HEK293 (cell line): Measurements from ENCODE around the gene TMEM134.

Source experiments
- CTCF ChIP-seq: fragments of 450-650 bp; formaldehyde crosslinking; IDR thresholded peaks from 2 replicates; pipeline ENCODE4 v1.5.1; 2016; ENCODE audit warnings: missing biosample characterization, missing genetic modification characterization
- GLIS2 ChIP-seq: fragments of 450-650 bp; formaldehyde crosslinking; IDR thresholded peaks from 2 replicates; pipeline ENCODE4 v1.5.1; 2016; ENCODE audit warnings: missing biosample characterization, missing genetic modification characterization
- HIC1 ChIP-seq: fragments of 450-650 bp; formaldehyde crosslinking; IDR thresholded peaks from 2 replicates; pipeline ENCODE4 v1.5.1; 2016; ENCODE audit warnings: missing biosample characterization, missing genetic modification characterization
- HOXC10 ChIP-seq: sonication (generic); formaldehyde crosslinking; IDR thresholded peaks from 2 replicates; pipeline ENCODE4 v1.8.1; 2023; ENCODE audit warnings: mild to moderate bottlenecking, missing genetic modification reagents
- KLF17 ChIP-seq: fragments of 450-650 bp; formaldehyde crosslinking; IDR thresholded peaks from 2 replicates; pipeline ENCODE4 v1.5.1; 2016; ENCODE audit warnings: missing biosample characterization, missing genetic modification characterization
- KLF8 ChIP-seq: fragments of 450-650 bp; formaldehyde crosslinking; IDR thresholded peaks from 2 replicates; pipeline ENCODE4 v1.5.1; 2016; ENCODE audit warnings: missing biosample characterization, missing genetic modification characterization
- KLF9 ChIP-seq: fragments of 450-650 bp; formaldehyde crosslinking; IDR thresholded peaks from 2 replicates; pipeline ENCODE4 v1.5.1; 2016; ENCODE audit warnings: missing biosample characterization, missing genetic modification characterization, low read depth
- PATZ1 ChIP-seq: fragments of 450-650 bp; formaldehyde crosslinking; IDR thresholded peaks from 2 replicates; pipeline ENCODE4 v1.5.1; 2016; ENCODE audit warnings: missing biosample characterization, missing genetic modification characterization
- SP2 ChIP-seq: fragments of 450-650 bp; formaldehyde crosslinking; IDR thresholded peaks from 2 replicates; pipeline ENCODE4 v1.5.1; 2016; ENCODE audit warnings: missing biosample characterization, missing genetic modification characterization
- SP3 ChIP-seq: fragments of 450-650 bp; formaldehyde crosslinking; IDR thresholded peaks from 2 replicates; pipeline ENCODE4 v1.5.1; 2016; ENCODE audit warnings: missing biosample characterization, missing genetic modification characterization
- ZBTB17 ChIP-seq: fragments of 450-650 bp; formaldehyde crosslinking; IDR thresholded peaks from 2 replicates; pipeline ENCODE4 v1.5.1; 2016; ENCODE audit warnings: missing biosample characterization, missing genetic modification characterization
- ZBTB8A ChIP-seq: fragments of 450-650 bp; formaldehyde crosslinking; IDR thresholded peaks from 2 replicates; pipeline ENCODE4 v1.5.1; 2016; ENCODE audit warnings: missing biosample characterization, missing genetic modification characterization
- ZFP69B ChIP-seq: fragments of 450-650 bp; formaldehyde crosslinking; IDR thresholded peaks from 2 replicates; pipeline ENCODE4 v1.5.1; 2016; ENCODE audit warnings: missing biosample characterization, missing genetic modification characterization
- ZIC2 ChIP-seq: fragments of 450-650 bp; formaldehyde crosslinking; IDR thresholded peaks from 2 replicates; pipeline ENCODE4 v1.5.1; 2016; ENCODE audit warnings: missing biosample characterization, missing genetic modification characterization
- ZNF133 ChIP-seq: fragments of 450-650 bp; formaldehyde crosslinking; IDR thresholded peaks from 2 replicates; pipeline ENCODE4 v1.5.1; 2016; ENCODE audit warnings: missing biosample characterization, missing genetic modification characterization
- ZNF175 ChIP-seq: fragments of 450-650 bp; formaldehyde crosslinking; IDR thresholded peaks from 2 replicates; pipeline ENCODE4 v1.5.1; 2016; ENCODE audit warnings: missing biosample characterization, missing genetic modification characterization
- ZNF24 ChIP-seq: fragments of 450-650 bp; formaldehyde crosslinking; IDR thresholded peaks from 2 replicates; pipeline ENCODE4 v1.5.1; 2016; ENCODE audit warnings: missing biosample characterization, missing genetic modification characterization
- ZNF335 ChIP-seq: fragments of 450-650 bp; formaldehyde crosslinking; conservative IDR thresholded peaks from 2 replicates; pipeline ENCODE4 v1.5.1; 2016; ENCODE audit warnings: missing biosample characterization, missing genetic modification characterization
- ZNF48 ChIP-seq: fragments of 450-650 bp; formaldehyde crosslinking; IDR thresholded peaks from 2 replicates; pipeline ENCODE4 v1.5.1; 2016; ENCODE audit warnings: missing biosample characterization, missing genetic modification characterization
- ZNF513 ChIP-seq: fragments of 450-650 bp; IDR thresholded peaks from 2 replicates; pipeline ENCODE4 v1.5.1; 2018; ENCODE audit warnings: missing biosample characterization, missing genetic modification characterization
- ZNF629 ChIP-seq: fragments of 450-650 bp; formaldehyde crosslinking; IDR thresholded peaks from 2 replicates; pipeline ENCODE4 v1.5.1; 2017; ENCODE audit warnings: missing biosample characterization, missing genetic modification characterization
- ZNF639 ChIP-seq: fragments of 450-650 bp; formaldehyde crosslinking; IDR thresholded peaks from 2 replicates; pipeline ENCODE4 v1.5.1; 2016; ENCODE audit warnings: missing biosample characterization, missing genetic modification characterization
- ZNF654 ChIP-seq: fragments of 450-650 bp; formaldehyde crosslinking; IDR thresholded peaks from 2 replicates; pipeline ENCODE4 v1.5.1; 2016; ENCODE audit warnings: low read depth, missing biosample characterization, missing genetic modification characterization
- ZNF747 ChIP-seq: fragments of 450-650 bp; formaldehyde crosslinking; IDR thresholded peaks from 2 replicates; pipeline ENCODE4 v1.5.1; 2016; ENCODE audit warnings: missing biosample characterization, missing genetic modification characterization
- ZSCAN18 ChIP-seq: fragments of 450-650 bp; formaldehyde crosslinking; IDR thresholded peaks from 2 replicates; pipeline ENCODE4 v1.5.1; 2016; ENCODE audit warnings: missing biosample characterization, missing genetic modification characterization
- ZSCAN23 ChIP-seq: fragments of 450-650 bp; formaldehyde crosslinking; IDR thresholded peaks from 2 replicates; pipeline ENCODE4 v1.5.1; 2016; ENCODE audit warnings: missing biosample characterization, missing genetic modification characterization

Gene TMEM134

GRCh38 chr11:67505605-67506396 lies 36.8 kb upstream of the TMEM134 start (continued):
- peak; percentile 93 for TF ChIP-seq HIC1
- TF ChIP-seq ZNF335 (tag by site-specific recombination), result peak; percentile 64
- no peak for TF ChIP-seq ZNF747 (tag by site-specific recombination)
- no peak for TF ChIP-seq ZNF175 (tag by site-specific recombination)
- TF ChIP-seq HOXC10 (CRISPR knock-in tag), result no peak
- no peak for TF ChIP-seq ZNF133
- TF ChIP-seq SP2, result peak; percentile 36
- peak; percentile 20; the same call in 1 of the 2 replicates for TF ChIP-seq KLF9 (tag by site-specific recombination)
- peak; percentile 54; the same call in 1 of the 2 replicates for TF ChIP-seq KLF17 (tag by site-specific recombination)
- peak; percentile 85 for TF ChIP-seq ZBTB8A (tag by site-specific recombination)
- no peak for TF ChIP-seq ZNF24 (tag by site-specific recombination)
- TF ChIP-seq ZNF629, result 0 out of 2 replicates have a peak, but pooled peaks have one; percentile 24
- TF ChIP-seq ZNF48, result no peak
- TF ChIP-seq CTCF (tag by site-specific recombination), result peak; percentile 92
- TF ChIP-seq SP3 (tag by site-specific recombination), result peak; percentile 39
- TF ChIP-seq GLIS2, result peak; percentile 68
- no peak for TF ChIP-seq ZNF513 (tag by site-specific recombination)
- peak; percentile 48; the same call in 1 of the 2 replicates for TF ChIP-seq PATZ1 (tag by site-specific recombination)
- peak; percentile 57 for TF ChIP-seq KLF8 (tag by site-specific recombination)
- peak; percentile 35 for TF ChIP-seq ZNF654 (tag by site-specific recombination)
- TF ChIP-seq ZFP69B (tag by site-specific recombination), result peak; percentile 72; the same call in 1 of the 2 replicates
- 0 out of 2 replicates have a peak, but pooled peaks have one; percentile 26 for TF ChIP-seq ZNF639 (tag by site-specific recombination)
- TF ChIP-seq ZSCAN18 (tag by site-specific recombination), result no peak
- TF ChIP-seq ZSCAN23, result no peak
- peak; percentile 71 for TF ChIP-seq ZIC2 (tag by site-specific recombination)
- peak; percentile 87 for TF ChIP-seq ZBTB17 (tag by site-specific recombination)
